GM08714 (cell line): ENCODE data around the gene PPFIA1.
"Not testable (repeated sequence)": the region's sequence is repeated elsewhere in the genome, so short reads cannot be mapped to it uniquely, and the experiment has no call there.

Experiments
- H3K4me3 ChIP-seq: fragments of 200-500 bp; sonication (Bioruptor generic); 2 replicates; pipeline ENCODE4 v1.5.1; 2014; ENCODE audit warnings: mild to moderate bottlenecking, low read length, inconsistent platforms
- ZNF274 ChIP-seq: IDR thresholded peaks from 2 replicates; pipeline ENCODE4 v1.6.1; 2012; ENCODE audit warnings: mild to moderate bottlenecking, low read depth, low read length

The PPFIA1 gene

GRCh38 chr11:70317581-70318305 lies 47.3 kb downstream of the PPFIA1 start:
- H3K4me3 ChIP-seq, result no peak overlapping the region
- no peak for TF ChIP-seq ZNF274

DNA sequence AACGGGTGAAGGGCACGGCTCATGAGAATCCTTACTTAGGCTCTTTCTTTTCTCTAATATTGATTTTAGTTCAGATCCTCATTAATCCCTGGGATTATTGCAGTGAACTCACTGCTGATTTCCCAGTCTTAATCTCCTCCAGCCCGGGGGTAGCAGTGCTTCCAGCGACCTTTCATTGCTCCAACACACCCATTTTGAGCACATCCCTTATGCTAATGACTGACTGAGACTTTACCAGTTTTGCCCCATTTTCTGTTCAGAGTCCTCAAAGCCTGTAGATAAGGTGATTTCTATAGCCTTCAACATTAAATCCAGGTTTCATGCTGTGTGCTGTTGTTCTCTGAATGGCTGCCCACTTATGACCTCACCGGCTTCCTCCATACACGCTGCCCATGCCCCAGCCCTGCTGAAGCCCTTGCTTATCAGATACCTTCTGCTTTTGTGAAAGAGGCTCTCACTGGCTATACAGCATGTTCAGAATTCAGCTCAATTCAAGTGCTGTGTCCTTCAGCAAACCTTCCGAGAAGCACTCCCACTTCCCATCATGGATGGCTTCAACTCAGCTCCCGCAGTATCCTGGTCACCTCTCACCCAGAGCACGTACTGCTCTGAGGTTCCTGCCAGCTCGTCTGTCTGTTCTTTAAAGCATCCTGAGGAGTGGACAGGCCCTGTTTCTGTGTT lies 49.0 kb downstream of the PPFIA1 start:
- H3K4me3 ChIP-seq, result no peak overlapping the region
- no peak for TF ChIP-seq ZNF274

DNA sequence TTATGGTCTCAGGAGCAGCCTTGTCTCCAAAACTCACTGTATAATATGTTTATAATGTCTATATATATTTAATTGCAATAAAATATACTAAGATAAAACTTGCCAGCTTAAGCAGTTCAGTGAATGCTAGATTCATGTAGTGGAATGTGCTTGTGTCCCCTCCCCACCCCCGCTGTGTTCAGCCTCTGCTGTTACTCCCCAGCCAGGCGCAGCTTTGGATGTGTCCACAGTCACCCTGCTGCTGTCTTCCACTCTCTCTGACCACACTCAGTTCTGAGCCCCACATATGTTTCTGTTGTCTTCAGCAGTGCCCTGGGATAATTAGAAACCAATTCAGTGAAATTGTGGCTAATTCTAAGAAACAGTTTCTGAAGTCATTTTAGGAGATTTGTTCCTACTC lies 52.2 kb downstream of the PPFIA1 start:
- no peak overlapping the region for H3K4me3 ChIP-seq
- no peak for TF ChIP-seq ZNF274

GRCh38 chr11:70323806-70324205 lies 53.3 kb downstream of the PPFIA1 start:
- H3K4me3 ChIP-seq, result no peak overlapping the region
- no peak for TF ChIP-seq ZNF274

DNA sequence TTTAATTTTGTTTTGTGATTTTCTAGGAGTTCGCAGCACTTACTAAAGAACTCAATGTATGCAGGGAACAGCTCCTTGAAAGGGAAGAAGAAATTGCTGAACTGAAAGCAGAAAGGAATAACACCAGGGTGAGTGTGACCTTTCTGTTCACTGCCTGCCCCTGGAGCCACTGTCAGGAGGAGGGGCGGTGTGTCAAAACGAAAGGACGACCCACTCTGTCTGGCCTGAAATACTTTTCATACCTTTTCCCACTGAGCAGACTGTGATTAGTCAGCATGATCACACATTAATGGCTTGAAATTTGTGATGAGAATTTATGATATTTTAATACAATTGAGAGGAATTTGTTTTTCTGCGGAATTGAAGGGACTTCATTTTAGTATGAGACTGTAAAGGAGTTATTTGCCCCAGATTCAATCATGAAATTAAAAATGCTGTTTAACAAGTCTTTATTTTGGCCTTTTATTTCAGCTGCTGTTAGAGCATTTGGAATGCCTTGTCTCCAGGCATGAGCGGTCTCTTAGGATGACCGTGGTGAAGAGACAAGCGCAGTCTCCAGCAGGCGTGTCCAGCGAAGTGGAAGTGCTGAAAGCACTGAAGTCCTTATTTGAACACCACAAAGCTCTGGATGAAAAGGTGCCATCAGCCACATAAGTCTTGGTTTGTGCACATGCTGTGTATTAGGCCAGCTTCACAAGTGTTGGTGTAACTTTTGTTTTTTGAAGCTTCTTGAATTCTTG lies 54.1 kb downstream of the PPFIA1 start:
- no peak for TF ChIP-seq ZNF274
- no peak overlapping the region for H3K4me3 ChIP-seq

DNA sequence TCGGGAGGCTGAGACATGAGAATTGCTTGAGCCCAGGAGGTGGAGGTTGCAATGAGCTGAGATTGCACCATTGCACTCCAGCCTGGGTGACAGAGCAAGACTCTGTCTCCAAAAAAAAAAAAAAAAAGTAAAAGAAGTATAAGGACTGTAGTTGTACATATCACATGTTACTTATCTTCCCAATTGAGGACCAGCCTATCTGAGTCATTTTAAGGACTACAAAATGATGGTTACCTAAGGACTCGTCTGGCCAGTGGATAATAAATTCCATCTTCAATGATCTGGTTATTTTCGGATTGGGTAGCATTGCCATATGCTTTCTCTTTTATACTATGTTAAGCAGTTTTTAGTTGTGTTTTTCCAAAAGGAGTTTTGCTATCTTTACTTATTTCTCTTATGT lies 55.3 kb downstream of the PPFIA1 start:
- no peak for TF ChIP-seq ZNF274
- H3K4me3 ChIP-seq, result no peak overlapping the region

DNA sequence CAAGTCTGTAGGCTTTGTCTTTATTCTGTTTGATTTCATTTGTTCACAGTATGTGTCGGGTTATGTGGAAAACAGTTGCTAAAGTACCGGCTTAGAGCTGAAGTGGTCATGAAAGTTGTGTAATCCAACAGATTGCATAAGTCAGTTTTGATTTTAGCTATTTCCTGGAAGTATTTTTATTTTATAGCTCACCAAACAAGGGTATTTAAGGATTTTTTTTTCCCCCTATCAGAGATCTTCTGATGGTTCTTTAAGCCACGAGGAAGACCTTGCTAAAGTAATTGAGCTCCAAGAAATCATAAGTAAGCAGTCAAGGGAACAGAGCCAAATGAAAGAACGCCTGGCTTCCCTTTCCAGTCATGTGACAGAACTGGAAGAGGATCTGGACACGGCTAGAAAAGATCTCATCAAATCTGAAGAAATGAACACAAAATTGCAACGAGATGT lies 55.9 kb downstream of the PPFIA1 start:
- no peak for TF ChIP-seq ZNF274
- H3K4me3 ChIP-seq, result no peak overlapping the region

GRCh38 chr11:70326833-70327232 lies 56.3 kb downstream of the PPFIA1 start:
- no peak overlapping the region for H3K4me3 ChIP-seq
- no peak for TF ChIP-seq ZNF274

DNA sequence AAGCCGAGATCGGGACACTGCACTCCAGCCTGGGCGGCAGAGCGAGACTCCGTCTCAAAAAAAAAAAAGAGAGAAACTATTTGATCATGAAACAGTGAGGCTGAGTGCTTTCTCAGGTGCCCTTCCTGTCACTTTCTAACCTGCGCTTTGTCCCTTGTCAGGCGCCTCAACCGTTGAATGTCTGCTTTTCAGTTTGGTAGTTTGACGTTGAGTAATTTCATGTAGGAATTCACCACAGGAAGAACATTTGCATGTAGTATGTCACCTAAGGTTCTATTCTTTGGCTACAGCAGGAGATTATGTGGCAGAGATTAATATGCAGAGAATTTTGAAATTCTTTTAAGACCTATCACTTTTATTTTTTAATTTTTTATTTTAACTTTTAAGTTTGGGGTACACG lies 57.2 kb downstream of the PPFIA1 start:
- H3K4me3 ChIP-seq, result no peak overlapping the region
- TF ChIP-seq ZNF274, result no peak

DNA sequence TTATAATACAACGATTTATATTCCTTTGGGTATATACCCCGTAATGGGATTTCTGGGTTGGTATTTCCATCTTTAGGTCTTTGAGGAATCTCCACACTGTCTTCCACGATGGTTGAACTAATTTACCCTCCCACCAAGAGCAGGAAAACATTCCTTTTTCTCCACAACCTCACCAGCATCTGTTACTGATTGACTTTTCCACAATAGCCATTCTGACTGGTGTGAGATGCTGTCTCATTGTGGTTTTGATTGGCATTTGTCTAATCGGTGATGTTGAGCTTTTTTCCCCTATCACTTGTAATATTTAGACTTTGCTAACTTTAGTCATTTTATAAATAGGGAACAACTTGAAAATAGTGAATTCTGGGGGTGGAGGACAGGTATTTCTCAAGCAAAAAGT lies 58.1 kb downstream of the PPFIA1 start:
- H3K4me3 ChIP-seq, result no peak overlapping the region
- TF ChIP-seq ZNF274, result no peak

DNA sequence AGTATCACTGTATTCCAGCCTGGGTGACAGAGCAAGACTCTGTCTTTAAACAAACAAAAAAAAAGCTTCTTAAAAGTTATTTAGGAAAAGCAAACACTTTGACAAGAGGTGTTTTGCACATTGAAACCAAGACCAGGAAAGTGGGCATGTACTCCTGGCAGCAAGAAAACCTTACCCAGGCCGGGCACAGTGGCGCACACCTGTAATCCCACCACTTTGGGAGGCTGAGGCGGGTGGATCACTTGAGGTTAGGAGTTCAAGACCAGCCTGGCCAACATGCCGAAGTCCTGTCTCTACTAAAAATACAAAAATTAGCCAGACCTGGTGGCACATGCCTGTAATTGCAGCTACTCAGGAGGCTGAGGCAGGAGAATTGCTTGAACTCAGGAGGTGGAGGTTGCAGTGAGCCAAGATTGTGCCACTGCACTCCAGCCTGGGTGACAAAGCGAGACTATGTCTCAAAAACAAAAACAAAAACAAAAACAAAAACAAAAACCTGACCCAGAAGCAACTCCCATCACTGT lies 60.9 kb downstream of the PPFIA1 start:
- H3K4me3 ChIP-seq, result not testable (repeated sequence)

GRCh38 chr11:70331901-70332300 lies 61.4 kb downstream of the PPFIA1 start:
- H3K4me3 ChIP-seq, result no peak overlapping the region
- TF ChIP-seq ZNF274, result no peak

GRCh38 chr11:70332567-70332966 lies 62.1 kb downstream of the PPFIA1 start:
- no peak for TF ChIP-seq ZNF274
- H3K4me3 ChIP-seq, result no peak overlapping the region

- no peak overlapping the region for H3K4me3 ChIP-seq
- TF ChIP-seq ZNF274, result no peak
These were observed 62.8 kb downstream of the PPFIA1 start for GRCh38 chr11:70333261-70333660.
